ENCODE measurements around the gene ERV3-1.
"Not testable (repeated sequence)": the region's sequence is repeated elsewhere in the genome, so short reads cannot be mapped to it uniquely, and the experiment has no call there.

Gene ERV3-1, protein sequence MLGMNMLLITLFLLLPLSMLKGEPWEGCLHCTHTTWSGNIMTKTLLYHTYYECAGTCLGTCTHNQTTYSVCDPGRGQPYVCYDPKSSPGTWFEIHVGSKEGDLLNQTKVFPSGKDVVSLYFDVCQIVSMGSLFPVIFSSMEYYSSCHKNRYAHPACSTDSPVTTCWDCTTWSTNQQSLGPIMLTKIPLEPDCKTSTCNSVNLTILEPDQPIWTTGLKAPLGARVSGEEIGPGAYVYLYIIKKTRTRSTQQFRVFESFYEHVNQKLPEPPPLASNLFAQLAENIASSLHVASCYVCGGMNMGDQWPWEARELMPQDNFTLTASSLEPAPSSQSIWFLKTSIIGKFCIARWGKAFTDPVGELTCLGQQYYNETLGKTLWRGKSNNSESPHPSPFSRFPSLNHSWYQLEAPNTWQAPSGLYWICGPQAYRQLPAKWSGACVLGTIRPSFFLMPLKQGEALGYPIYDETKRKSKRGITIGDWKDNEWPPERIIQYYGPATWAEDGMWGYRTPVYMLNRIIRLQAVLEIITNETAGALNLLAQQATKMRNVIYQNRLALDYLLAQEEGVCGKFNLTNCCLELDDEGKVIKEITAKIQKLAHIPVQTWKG

GRCh38 chr7:65006094-65006992 is at the start of gene ERV3-1:
Gene ERV3-1 (minus strand): TSS chr7:65006687. CDS start chr7:64993026, 13,661 bp downstream.
- DNase-seq (ENCODE audit: low read depth in 4 of 4, low spot score in 1 of 4) = peak; percentile 65 to 84 (median 81)

DNA sequence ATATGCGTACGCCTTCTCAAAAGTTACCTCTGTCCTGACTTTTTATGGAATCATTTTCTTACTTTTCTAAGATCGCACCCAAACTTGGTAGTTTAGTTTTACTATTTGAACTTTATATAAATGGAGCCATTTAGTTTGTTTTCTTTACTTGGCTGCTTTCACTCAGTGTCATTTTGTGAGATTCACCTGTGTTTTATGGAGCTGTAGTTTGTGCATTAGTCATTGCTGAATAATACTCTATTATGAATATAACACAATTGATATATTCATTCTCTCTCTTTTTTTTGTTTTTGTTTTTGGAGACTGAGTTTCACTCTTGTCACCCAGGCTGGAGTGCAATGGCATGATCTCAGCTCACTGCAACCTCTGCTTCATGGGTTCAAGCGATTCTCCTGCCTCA is 49.3 kb upstream of the ERV3-1 start:
- not testable (repeated sequence) for DNase-seq (ENCODE audit: low read depth in 4 of 4, low spot score in 1 of 4)

DNA sequence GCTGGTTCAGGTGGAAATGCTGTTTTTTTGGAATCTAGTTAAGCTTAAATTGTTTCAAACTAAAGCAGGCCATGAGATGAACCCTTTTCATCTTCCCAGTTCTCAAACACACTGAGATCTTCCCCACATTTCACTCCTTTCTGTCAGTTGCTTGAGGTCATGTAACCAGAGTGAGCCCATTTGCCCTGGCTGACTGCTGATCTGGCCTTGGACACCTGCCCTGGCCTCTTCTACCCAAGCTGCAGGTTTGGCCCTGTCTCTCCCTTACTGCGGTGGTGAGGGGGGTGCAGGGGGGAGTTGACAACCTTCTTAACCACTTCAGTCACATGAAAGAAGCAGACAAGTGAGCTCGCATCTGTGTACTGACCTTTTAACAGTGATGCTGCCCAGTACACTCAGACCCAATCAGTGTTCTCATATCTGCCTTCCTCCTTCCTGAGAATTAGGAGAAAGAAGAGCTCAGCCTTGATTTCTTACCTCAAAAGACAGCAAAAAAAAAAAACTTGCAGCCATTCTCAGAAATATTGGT is 48.0 kb upstream of the ERV3-1 start:
- not testable (repeated sequence) for DNase-seq (ENCODE audit: low read depth in 4 of 4, low spot score in 1 of 4)

DNA sequence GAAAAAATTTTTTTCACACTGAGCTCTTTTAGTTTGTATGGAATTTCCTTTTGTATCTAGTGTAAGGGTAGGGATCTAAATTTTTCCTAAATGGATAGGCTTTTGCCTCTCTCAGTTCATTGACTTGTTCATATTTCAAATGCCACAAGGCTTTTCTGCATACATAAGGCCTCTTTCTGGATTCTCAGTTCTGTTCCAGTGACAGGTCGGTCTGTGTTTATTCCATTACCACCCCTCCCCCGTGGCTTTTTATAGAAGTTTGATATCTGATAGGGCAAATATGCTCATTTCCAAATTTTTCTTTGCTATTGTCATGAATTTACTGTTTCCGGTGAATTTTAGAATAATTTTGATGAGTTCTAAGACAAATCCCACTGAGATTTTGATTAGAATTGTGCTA is 45.2 kb upstream of the ERV3-1 start:
- not testable (repeated sequence) for DNase-seq (ENCODE audit: low read depth in 4 of 4, low spot score in 1 of 4)

DNA sequence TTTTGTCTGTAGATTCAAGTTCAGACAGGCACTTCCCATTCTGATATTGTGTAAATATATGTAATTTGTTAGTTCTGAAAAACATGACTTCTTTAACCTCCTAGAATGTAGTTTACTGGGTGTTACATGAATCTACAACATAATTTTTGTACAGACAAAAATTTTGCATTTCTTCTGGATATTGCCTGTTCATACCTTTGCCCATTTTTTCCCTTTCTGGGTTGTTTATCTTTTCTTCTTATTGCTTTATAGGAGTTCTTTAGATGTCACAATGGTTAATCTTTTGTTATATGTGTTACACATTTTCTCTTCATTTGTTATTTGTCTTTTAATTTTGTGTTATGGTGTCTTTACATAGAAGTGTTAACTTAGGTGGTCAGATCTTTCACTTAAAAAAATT is 44.7 kb upstream of the ERV3-1 start:
- not testable (repeated sequence) for DNase-seq (ENCODE audit: low read depth in 4 of 4, low spot score in 1 of 4)

- DNase-seq (ENCODE audit: low read depth in 4 of 4, low spot score in 1 of 4) = not testable (repeated sequence)
Observed at GRCh38 chr7:65046329-65046728, 39.8 kb upstream of the ERV3-1 start.

- DNase-seq (ENCODE audit: low read depth in 4 of 4, low spot score in 1 of 4) = not testable (repeated sequence)
Observed at GRCh38 chr7:65045589-65045988, 39.1 kb upstream of the ERV3-1 start.

- peak in 2 of 4 experiments; percentile 9 to 20 for DNase-seq (ENCODE audit: low read depth in 4 of 4, low spot score in 1 of 4)
Observed at GRCh38 chr7:65038767-65039166, 32.3 kb upstream of the ERV3-1 start.

- DNase-seq (ENCODE audit: low read depth in 4 of 4, low spot score in 1 of 4) = peak; percentile 85 to 86 (median 85)
Observed at GRCh38 chr7:65037740-65038688, 31.5 kb upstream of the ERV3-1 start.

- DNase-seq (ENCODE audit: low read depth in 4 of 4, low spot score in 1 of 4) = not testable (repeated sequence)
Observed at GRCh38 chr7:65036526-65036925, 30.0 kb upstream of the ERV3-1 start.

GRCh38 chr7:65035469-65035868 is 29.0 kb upstream of the ERV3-1 start:
- not testable (repeated sequence) for DNase-seq (ENCODE audit: low read depth in 4 of 4, low spot score in 1 of 4)

DNA sequence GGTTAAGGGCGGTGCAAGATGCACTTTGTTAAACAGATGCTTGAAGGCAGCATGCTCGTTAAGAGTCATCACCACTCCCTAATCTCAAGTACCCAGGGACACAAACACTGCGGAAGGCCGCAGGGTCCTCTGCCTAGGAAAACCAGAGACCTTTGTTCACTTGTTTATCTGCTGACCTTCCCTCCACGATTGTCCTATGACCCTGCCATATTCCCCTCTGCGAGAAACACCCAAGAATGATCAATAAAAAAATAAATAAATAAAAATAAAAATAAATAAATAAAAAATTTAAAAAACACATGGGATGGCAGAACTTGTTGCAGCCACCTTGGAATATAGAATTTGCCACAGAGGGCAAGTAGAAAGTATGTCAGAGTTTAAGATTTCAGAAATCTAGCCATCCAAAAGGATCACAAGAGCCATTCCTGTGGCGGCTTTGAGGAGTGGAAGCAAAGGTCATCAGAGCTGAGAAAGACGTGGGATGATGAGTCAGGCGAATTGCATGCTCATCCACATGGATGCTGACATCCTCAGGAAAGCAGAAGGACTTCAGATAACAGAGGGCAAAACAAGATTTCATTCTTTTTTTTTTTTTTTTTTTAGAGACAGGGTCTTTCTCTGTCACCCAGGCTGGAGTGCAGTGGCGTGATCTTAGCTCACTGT is 27.8 kb upstream of the ERV3-1 start:
- DNase-seq (ENCODE audit: low read depth in 4 of 4, low spot score in 1 of 4) = not testable (repeated sequence)

- not testable (repeated sequence) for DNase-seq (ENCODE audit: low read depth in 4 of 4, low spot score in 1 of 4)
Observed at GRCh38 chr7:65033391-65033790, 26.9 kb upstream of the ERV3-1 start.

DNA sequence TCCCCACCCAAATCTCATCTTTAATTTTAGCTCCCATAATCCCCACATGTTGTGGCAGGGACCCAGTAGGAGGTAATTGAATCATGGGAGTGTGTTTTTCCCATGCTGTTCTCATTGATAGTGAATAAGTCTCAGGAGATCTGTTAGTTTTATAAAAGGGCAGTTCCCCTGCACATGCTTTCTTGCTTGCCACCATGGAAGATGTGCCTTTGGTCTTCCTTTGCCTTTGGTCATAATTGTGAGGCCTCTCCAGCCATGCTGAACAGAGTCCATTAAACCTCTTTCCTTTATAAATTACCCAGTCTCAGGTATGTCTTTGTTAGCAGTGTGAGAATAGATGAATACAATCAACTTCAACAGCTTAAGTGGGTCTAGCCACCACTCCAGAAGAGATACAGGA is 18.5 kb upstream of the ERV3-1 start:
- not testable (repeated sequence) for DNase-seq (ENCODE audit: low read depth in 4 of 4, low spot score in 1 of 4)

- not testable (repeated sequence) for DNase-seq (ENCODE audit: low read depth in 4 of 4, low spot score in 1 of 4)
Observed at GRCh38 chr7:65020978-65021377, 14.5 kb upstream of the ERV3-1 start.

GRCh38 chr7:65009881-65010280 is 3.4 kb upstream of the ERV3-1 start:
- DNase-seq (ENCODE audit: low read depth in 4 of 4, low spot score in 1 of 4) = not testable (repeated sequence)

GRCh38 chr7:65009394-65009793 is 2.9 kb upstream of the ERV3-1 start:
- DNase-seq (ENCODE audit: low read depth in 4 of 4, low spot score in 1 of 4) = not testable (repeated sequence)

DNA sequence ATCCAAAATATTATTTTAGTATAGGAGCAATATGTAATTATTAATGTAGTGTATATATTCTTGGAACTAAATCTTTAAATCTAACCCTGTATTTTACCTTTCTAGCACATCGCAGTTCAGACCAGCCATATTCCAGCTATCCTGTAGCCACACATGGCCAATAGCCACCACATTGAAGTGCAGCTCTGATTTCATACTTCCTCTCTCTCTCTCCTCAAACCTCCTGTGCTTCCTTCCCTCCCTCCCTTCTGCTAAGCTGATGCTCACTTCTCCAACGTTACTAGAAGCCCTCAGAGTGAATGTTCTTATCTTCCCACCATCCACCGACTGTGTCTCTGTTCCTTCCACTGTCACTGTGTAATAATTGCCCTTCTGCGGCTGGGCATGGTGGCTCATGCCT is 549 bp upstream of the ERV3-1 start:
- DNase-seq (ENCODE audit: low read depth in 4 of 4, low spot score in 1 of 4) = not testable (repeated sequence)

DNA sequence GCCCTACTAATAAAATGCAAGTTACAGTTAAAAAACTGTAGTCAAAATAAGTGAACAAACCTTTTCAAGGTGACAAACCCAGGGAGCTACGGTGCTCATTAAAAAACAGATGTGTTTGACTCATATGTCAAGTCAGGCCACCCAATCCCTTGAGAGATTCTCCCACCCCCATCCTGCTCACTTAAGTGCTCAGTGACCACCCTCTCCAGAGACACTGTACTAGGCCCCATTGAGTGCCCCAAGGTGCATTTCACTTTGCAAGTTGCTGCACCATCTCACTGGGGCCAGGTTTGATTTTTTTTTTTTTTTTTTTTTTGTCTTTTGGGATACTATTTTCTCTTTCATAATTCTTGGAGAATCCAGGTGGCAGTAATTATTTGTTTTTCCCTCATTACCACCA is 1.9 kb downstream of the ERV3-1 start:
- DNase-seq (ENCODE audit: low read depth in 4 of 4, low spot score in 1 of 4) = no peak

Data from stimulated activated CD4-positive, alpha-beta T cell treated with anti-CD3 and anti-CD28 coated beads, Interleukin-1b, Interleukin-23, amount 100 ng/mL, for 24 hours (primary cell).